ENCODE measurements around the gene RTRAF. TPM values are rescaled to one million over a fixed set of nuclear protein-coding genes. Genes with fewer than 3 reads are reported as not detected.
A peak's percentile ranks its signal among the peaks of the same experiment; 100 is the strongest.

The RTRAF gene
- total RNA-seq, 2 donors from 2014 or later: 75.4 to 80.7 TPM

DNA sequence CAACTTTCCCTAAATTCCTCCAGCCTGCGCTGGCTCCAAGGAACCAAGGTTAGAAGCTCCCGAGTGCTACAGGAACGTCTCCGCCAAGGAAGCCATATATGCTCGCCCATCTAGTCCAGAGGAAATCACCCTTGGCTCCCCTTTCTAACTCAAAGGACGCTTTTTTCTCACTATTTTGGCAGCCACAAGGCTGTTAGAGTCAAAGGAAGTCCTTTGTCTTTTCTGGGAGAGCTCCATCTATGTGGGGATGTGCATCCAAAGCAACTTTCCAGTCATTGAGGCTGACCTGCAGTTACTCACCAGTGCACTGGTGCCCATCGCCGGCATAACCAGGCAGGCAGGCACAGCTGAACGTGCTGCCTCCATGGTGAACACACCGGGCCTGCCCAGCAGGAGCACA lies 37.6 kb downstream of the RTRAF start:
- TF ChIP-seq, protein P1, sequence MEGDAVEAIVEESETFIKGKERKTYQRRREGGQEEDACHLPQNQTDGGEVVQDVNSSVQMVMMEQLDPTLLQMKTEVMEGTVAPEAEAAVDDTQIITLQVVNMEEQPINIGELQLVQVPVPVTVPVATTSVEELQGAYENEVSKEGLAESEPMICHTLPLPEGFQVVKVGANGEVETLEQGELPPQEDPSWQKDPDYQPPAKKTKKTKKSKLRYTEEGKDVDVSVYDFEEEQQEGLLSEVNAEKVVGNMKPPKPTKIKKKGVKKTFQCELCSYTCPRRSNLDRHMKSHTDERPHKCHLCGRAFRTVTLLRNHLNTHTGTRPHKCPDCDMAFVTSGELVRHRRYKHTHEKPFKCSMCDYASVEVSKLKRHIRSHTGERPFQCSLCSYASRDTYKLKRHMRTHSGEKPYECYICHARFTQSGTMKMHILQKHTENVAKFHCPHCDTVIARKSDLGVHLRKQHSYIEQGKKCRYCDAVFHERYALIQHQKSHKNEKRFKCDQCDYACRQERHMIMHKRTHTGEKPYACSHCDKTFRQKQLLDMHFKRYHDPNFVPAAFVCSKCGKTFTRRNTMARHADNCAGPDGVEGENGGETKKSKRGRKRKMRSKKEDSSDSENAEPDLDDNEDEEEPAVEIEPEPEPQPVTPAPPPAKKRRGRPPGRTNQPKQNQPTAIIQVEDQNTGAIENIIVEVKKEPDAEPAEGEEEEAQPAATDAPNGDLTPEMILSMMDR (IDR thresholded peaks at IDR 0.05): no peak
- H3K4me3 ChIP-seq: no peak overlapping the region
- H3K27me3 ChIP-seq: no peaks in the 10 kb centered on the region
- peaks cover 0 to 52% of the 10 kb centered on the region in 2 donors for H3K4me1 ChIP-seq
- DNase-seq (ENCODE audit: low spot score): no peak
- no peaks in the 10 kb centered on the region for H3K9me3 ChIP-seq
- peaks cover 10% of the 10 kb centered on the region for H3K36me3 ChIP-seq
- peak overlapping the region in 1 of 2 donors; percentile 69 for H3K27ac ChIP-seq

GRCh38 chr14:52029881-52030280 lies 40.5 kb downstream of the RTRAF start:
- Histone ChIP-seq H3K4me3 (no peak overlapping the region), H3K36me3 (peaks cover 10% of the 10 kb centered on the region), H3K27me3 (no peaks in the 10 kb centered on the region), H3K27ac (peak overlapping the region in 1 of 2 donors; percentile 32), H3K4me1 (peaks cover 0 to 40% of the 10 kb centered on the region in 2 donors), H3K9me3 (no peaks in the 10 kb centered on the region)
- TF ChIP-seq, protein P1 (IDR thresholded peaks at IDR 0.05): no peak
- no peak for DNase-seq (ENCODE audit: low spot score)

- no peak for DNase-seq (ENCODE audit: low spot score)
These were observed 42.4 kb downstream of the RTRAF start for GRCh38 chr14:52031781-52032180.

GRCh38 chr14:52032204-52032801 lies 43.0 kb downstream of the RTRAF start:
- Histone ChIP-seq H3K27ac (peak overlapping the region; percentile 73 to 85), H3K36me3 (peaks cover 12% of the 10 kb centered on the region), H3K4me3 (no peak overlapping the region), H3K4me1 (peaks cover 0 to 16% of the 10 kb centered on the region in 2 donors), H3K9me3 (no peaks in the 10 kb centered on the region), H3K27me3 (no peaks in the 10 kb centered on the region)
- TF ChIP-seq, protein P1 (IDR thresholded peaks at IDR 0.05): no peak
- no peak for DNase-seq (ENCODE audit: low spot score)

More at GRCh38 chr14:52031781-52032180, 42.4 kb downstream of the RTRAF start:
- no peaks in the 10 kb centered on the region for H3K27me3 ChIP-seq
- no peak overlapping the region for H3K4me3 ChIP-seq
- H3K27ac ChIP-seq: peak overlapping the region; percentile 73 to 85
- H3K36me3 ChIP-seq: peaks cover 10% of the 10 kb centered on the region
- H3K9me3 ChIP-seq: no peaks in the 10 kb centered on the region
- H3K4me1 ChIP-seq: peaks cover 0 to 21% of the 10 kb centered on the region in 2 donors
- TF ChIP-seq, protein P1 (IDR thresholded peaks at IDR 0.05): no peak

GRCh38 chr14:52033101-52033642 lies 43.8 kb downstream of the RTRAF start:
- Histone ChIP-seq H3K4me3 (no peak overlapping the region), H3K9me3 (no peaks in the 10 kb centered on the region), H3K36me3 (peaks cover 16% of the 10 kb centered on the region), H3K27me3 (no peaks in the 10 kb centered on the region), H3K4me1 (peaks cover 0 to 16% of the 10 kb centered on the region in 2 donors), H3K27ac (peak overlapping the region; percentile 73 to 85)
- DNase-seq (ENCODE audit: low spot score): no peak
- TF ChIP-seq, protein P1 (IDR thresholded peaks at IDR 0.05): no peak

All from right atrium auricular region (tissue), 2 donors.